Measurements from ENCODE around the gene ROBO1.

The ROBO1 gene

GRCh38 chr3:79767905-79768267 lies at the start of gene ROBO1:
Gene ROBO1, minus strand, starts transcription at chr3:79767998.
- no peak for TF ChIP-seq CTCF (IDR thresholded peaks at IDR 0.05)
- TF ChIP-seq ZFX (IDR thresholded peaks at IDR 0.05; ENCODE audit: borderline replicate concordance) = no peak
- no peak within 1 kb of the TSS for H3K27ac ChIP-seq

DNA sequence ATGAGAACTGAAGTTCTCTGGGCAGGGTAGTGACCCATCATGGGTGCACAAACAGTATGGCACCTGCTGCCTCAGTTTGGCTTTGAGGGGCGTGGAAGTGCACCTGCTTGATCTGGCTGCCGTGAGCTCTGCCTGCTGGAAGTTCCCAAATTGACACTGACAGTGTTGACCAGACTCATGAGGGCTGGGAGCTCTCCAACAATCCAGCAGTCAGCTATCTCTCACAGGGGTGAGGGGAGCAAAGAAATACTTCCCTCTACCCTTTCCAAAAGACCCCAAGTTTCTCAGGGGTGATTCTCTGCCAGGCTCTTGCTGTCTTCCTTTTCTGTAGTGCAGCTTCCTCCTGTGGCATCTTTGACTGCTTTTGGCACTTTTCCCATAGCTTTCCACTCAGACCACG lies 49.4 kb upstream of the ROBO1 start:
- TF ChIP-seq CTCF (IDR thresholded peaks at IDR 0.05) (no peak), ZFX (IDR thresholded peaks at IDR 0.05; ENCODE audit: borderline replicate concordance) (no peak)
- no peak overlapping the region for H3K27ac ChIP-seq

GRCh38 chr3:79815478-79815877 lies 47.7 kb upstream of the ROBO1 start:
- TF ChIP-seq CTCF (IDR thresholded peaks at IDR 0.05) (no peak), ZFX (IDR thresholded peaks at IDR 0.05; ENCODE audit: borderline replicate concordance) (no peak)
- H3K27ac ChIP-seq = no peak overlapping the region

- no peak overlapping the region for H3K27ac ChIP-seq
- TF ChIP-seq ZFX (IDR thresholded peaks at IDR 0.05; ENCODE audit: borderline replicate concordance) (no peak), CTCF (IDR thresholded peaks at IDR 0.05) (no peak)
Observed at GRCh38 chr3:79810581-79810980, 42.8 kb upstream of the ROBO1 start.

DNA sequence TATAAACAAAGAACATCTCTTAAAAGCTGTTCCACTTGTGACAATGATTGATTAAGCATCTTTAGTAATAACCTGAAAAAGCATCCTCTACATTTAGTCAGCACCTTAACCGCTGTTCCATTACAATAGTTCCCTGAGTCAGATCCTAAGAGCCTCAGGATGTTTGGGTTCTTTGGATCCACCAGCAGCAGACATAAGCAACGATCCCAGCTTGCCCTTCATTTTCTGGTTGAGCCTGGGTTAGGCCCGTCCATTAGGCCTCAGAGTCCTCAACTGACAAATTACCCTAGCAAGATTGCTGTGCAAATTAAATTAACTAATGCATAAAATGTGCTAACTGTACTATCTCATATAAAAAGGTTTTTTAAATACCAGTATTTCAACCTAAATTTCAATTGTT lies 42.3 kb upstream of the ROBO1 start:
- TF ChIP-seq ZFX (IDR thresholded peaks at IDR 0.05; ENCODE audit: borderline replicate concordance) (no peak), CTCF (IDR thresholded peaks at IDR 0.05) (no peak)

DNA sequence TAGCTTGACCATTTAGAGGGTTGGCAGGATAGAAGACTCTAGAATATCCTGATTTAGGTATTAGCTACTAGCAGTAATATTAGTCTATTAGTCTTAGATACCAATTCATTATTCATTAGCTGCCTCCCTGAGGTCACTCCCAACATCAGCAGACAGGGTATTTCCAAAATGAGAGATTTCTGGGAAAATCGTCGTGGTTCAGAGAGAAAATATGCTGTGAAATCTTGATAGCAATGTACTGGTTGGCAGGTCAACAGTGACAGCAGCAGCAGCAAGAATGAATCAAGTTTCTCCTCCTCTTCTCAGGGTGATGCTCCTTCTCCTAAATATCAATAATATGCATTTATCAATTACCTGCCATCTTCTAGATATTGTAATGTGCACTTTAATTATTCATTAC lies 41.3 kb upstream of the ROBO1 start:
- no peak overlapping the region for H3K27ac ChIP-seq
- TF ChIP-seq CTCF (IDR thresholded peaks at IDR 0.05) (no peak), ZFX (IDR thresholded peaks at IDR 0.05; ENCODE audit: borderline replicate concordance) (no peak)

More for the DNA sequence above, 42.3 kb upstream of the ROBO1 start:
- no peak overlapping the region for H3K27ac ChIP-seq

- TF ChIP-seq ZFX (IDR thresholded peaks at IDR 0.05; ENCODE audit: borderline replicate concordance) (no peak), CTCF (IDR thresholded peaks at IDR 0.05) (no peak)
Observed at GRCh38 chr3:79808515-79808914, 40.7 kb upstream of the ROBO1 start.

More at GRCh38 chr3:79808515-79808914, 40.7 kb upstream of the ROBO1 start:
- no peak overlapping the region for H3K27ac ChIP-seq
